ENCODE results near the gene GALNT3.

GRCh38 chr2:165720511-165720910, 73.5 kb downstream of the GALNT3 start:
- no peak for TF ChIP-seq CTCF (IDR thresholded peaks at IDR 0.05)
- no peak for TF ChIP-seq EZH2 (IDR thresholded peaks at IDR 0.05; ENCODE audit: borderline replicate concordance, insufficient read depth, low read depth, low read length, poor library complexity, severe bottlenecking)

Measured in B cell (primary cell).